GM12878 (cell line): ENCODE measurements around the gene SEMA5A. TPM values are rescaled to one million over a fixed set of nuclear protein-coding genes. Genes with fewer than 3 reads are reported as not detected.

Source experiments
- ATAC-seq: fragments of 200-7000 bp; cut with Tn5 transposase; 3 replicates; pipeline ENCODE4 v1.9.1; 2020; ENCODE audit warnings: mild to moderate bottlenecking, moderate library complexity
- BruUV-seq: library from RNA; stranded (reverse); fragments of 400-500 nt; replicated peaks from 2 replicates; lab custom pipeline; 2021; lab: Mats Ljungman, UMichigan
- CTCF ChIA-PET: fragments of 300-600 bp; sonication (Branson Sonifier 250); formaldehyde crosslinking; extraction: SDS; loops from one replicate; lab custom pipeline; 2021; ENCODE audit warnings: inconsistent platforms; lab: Yijun Ruan, JAX
- POLR2A ChIA-PET: fragments of 350-600 bp; formaldehyde crosslinking; extraction: SDS; loops from one replicate; lab custom pipeline; 2021; ENCODE audit warnings: inconsistent platforms; lab: Charles Lee
- RAD21 ChIA-PET: fragments of 300-600 bp; sonication (Branson Sonifier 250); formaldehyde crosslinking; loops from one replicate; lab custom pipeline; 2023; ENCODE audit warnings: antibody characterized with exemption; ENCODE audit not compliant: unreplicated experiment; lab: Charles Lee
- SMC1A ChIA-PET: fragments of 300-600 bp; sonication (Branson Sonifier 250); formaldehyde crosslinking; loops from one replicate; lab custom pipeline; 2023; ENCODE audit not compliant: unreplicated experiment, uncharacterized antibody; lab: Charles Lee
- DNase-seq: peaks from one replicate; pipeline ENCODE4 v3.0.0-alpha.2; 2011; ENCODE audit warnings: low read depth, low spot score
- FAIRE-seq: peaks from 3 replicates; lab custom pipeline; 2011; peaks lifted over from hg19 to GRCh38; lab: Jason Lieb, UNC
- H2AFZ ChIP-seq: 2 replicates; pipeline ENCODE4 v1.6.0; 2011; ENCODE audit warnings: low read depth, low read length, control low read depth; ENCODE audit not compliant: control insufficient read depth
- H3K27ac ChIP-seq: 2 replicates; pipeline ENCODE4 v1.5.1; 2011; ENCODE audit warnings: control low read depth; ENCODE audit not compliant: control insufficient read depth, insufficient read depth
- H3K27me3 ChIP-seq, 2 experiments: replicated peaks in 1 of 2; 2 replicates each; pipeline versions ENCODE4 v1.6.0 to v1.6.1; 2011; ENCODE audit warnings: low read length in 1 of 2; ENCODE audit not compliant: control insufficient read depth in 2 of 2, insufficient read depth in 2 of 2
- H3K36me3 ChIP-seq, 2 experiments: 2 replicates each; pipeline ENCODE4 v1.5.1; 2011; ENCODE audit warnings: low read length in 1 of 2; ENCODE audit not compliant: control insufficient read depth in 2 of 2, insufficient read depth in 2 of 2
- H3K4me1 ChIP-seq: 2 replicates; pipeline ENCODE4 v1.6.1; 2011; ENCODE audit warnings: mild to moderate bottlenecking, low read length, moderate library complexity, mixed read lengths; ENCODE audit not compliant: control insufficient read depth, insufficient read depth
- H3K4me2 ChIP-seq: 2 replicates; pipeline ENCODE4 v1.6.0; 2011; ENCODE audit warnings: control low read depth; ENCODE audit not compliant: control insufficient read depth, insufficient read depth
- H3K4me3 ChIP-seq: fragments of 200-600 bp; sonication (generic); 2 replicates; pipeline ENCODE4 v1.5.1; 2016
- H3K79me2 ChIP-seq: 2 replicates; pipeline ENCODE4 v1.6.0; 2011; ENCODE audit warnings: low read length; ENCODE audit not compliant: control insufficient read depth, insufficient read depth
- H3K9ac ChIP-seq: 2 replicates; pipeline ENCODE4 v1.8.0; 2011; ENCODE audit warnings: low read length, control low read depth, mixed read lengths; ENCODE audit not compliant: control insufficient read depth, insufficient read depth
- H3K9me3 ChIP-seq: replicated peaks from 3 replicates; pipeline ENCODE4 v1.5.1; 2011; ENCODE audit warnings: mild to moderate bottlenecking, low read length; ENCODE audit not compliant: control insufficient read depth, insufficient read depth
- H4K20me1 ChIP-seq: 2 replicates; pipeline ENCODE4 v1.6.0; 2011; ENCODE audit not compliant: control insufficient read depth, insufficient read depth
- BHLHE40 ChIP-seq, 2 experiments: fragments of 450-650 bp in 1 of 2; IDR thresholded peaks; 2 replicates each; pipeline ENCODE4 v1.6.1; 2011 to 2017; ENCODE audit warnings: low read depth in 2 of 2, borderline replicate concordance in 1 of 2, improper control_type of control experiment in 1 of 2, low read length in 1 of 2, mild to moderate bottlenecking in 1 of 2
- EZH2 ChIP-seq: IDR thresholded peaks from 2 replicates; pipeline ENCODE4 v1.6.1; 2012; ENCODE audit warnings: low read depth, mild to moderate bottlenecking, control low read depth, inconsistent platforms, low read length, borderline replicate concordance; ENCODE audit not compliant: control insufficient read depth
- FOS ChIP-seq: IDR thresholded peaks from 3 replicates; pipeline ENCODE4 v1.6.1; 2011; ENCODE audit warnings: borderline replicate concordance; ENCODE audit not compliant: insufficient read length; ENCODE audit errors: extremely low read depth
- IKZF1 ChIP-seq: fragments of 450-650 bp; conservative IDR thresholded peaks from 2 replicates; pipeline ENCODE4 v1.6.1; 2017; ENCODE audit warnings: antibody characterized with exemption, mild to moderate bottlenecking
- JUND ChIP-seq: IDR thresholded peaks from 2 replicates; pipeline ENCODE4 v1.6.1; 2012; ENCODE audit warnings: low read depth, mild to moderate bottlenecking, low read length, improper control_type of control experiment, moderate library complexity
- NFXL1 ChIP-seq: fragments of 450-650 bp; IDR thresholded peaks from 2 replicates; pipeline ENCODE4 v1.6.1; 2017; ENCODE audit warnings: antibody characterized with exemption, mild to moderate bottlenecking, borderline replicate concordance
- RAD21 ChIP-seq: IDR thresholded peaks from 2 replicates; pipeline ENCODE4 v1.6.1; 2011; ENCODE audit warnings: mild to moderate bottlenecking, low read depth, low read length, moderate library complexity; ENCODE audit not compliant: insufficient read depth
- WRNIP1 ChIP-seq: IDR thresholded peaks from 2 replicates; pipeline ENCODE4 v1.6.1; 2011; ENCODE audit warnings: low read depth, low read length, improper control_type of control experiment, borderline replicate concordance
- ZNF207 ChIP-seq: fragments of 450-650 bp; IDR thresholded peaks from 2 replicates; pipeline ENCODE4 v1.6.1; 2014; ENCODE audit warnings: antibody characterized with exemption, mild to moderate bottlenecking, borderline replicate concordance
- ZNF24 ChIP-seq: fragments of 450-650 bp; IDR thresholded peaks from 2 replicates; pipeline ENCODE4 v1.6.1; 2017; ENCODE audit warnings: antibody characterized with exemption, mild to moderate bottlenecking
- in situ Hi-C: fragments of 300-500 bp; cut with MboI; formaldehyde crosslinking; loops from 9 replicates; pipeline ENCODE4 v1.14.3; 2018; ENCODE audit warnings: mixed read lengths
- intact Hi-C: fragments of 100-400 bp; cut with micrococcal nuclease; formaldehyde crosslinking; loops from one replicate; pipeline ENCODE4 v1.14.2; 2022; ENCODE audit not compliant: unreplicated experiment
- polyA plus RNA-seq, 11 experiments: library from polyadenylated mRNA; depleted of rRNA in 4 of 11; unstranded in 6 of 11; stranded (reverse) in 5 of 11; fragments of >200 nt; fragmentation: Nextera tagmentation in 4 of 11; fragmentation: Illumina TruSeq in 1 of 11; extraction: Ambion mirVana in 4 of 11; extraction: Trizol in 1 of 11; gene quantifications; 1 replicate in 1 of 11; 2 replicates in 10 of 11; pipeline versions ENCODE4 v1.2.1 to v1.2.3, GENCODE V29; 2011 to 2016; ENCODE audit warnings: inconsistent platforms in 2 of 11, missing spikeins in 2 of 11, low read depth in 1 of 11
- total RNA-seq, 4 experiments: library from RNA; depleted of rRNA in 3 of 4; stranded (reverse); fragments of >200 nt in 3 of 4; fragmentation: Illumina TruSeq in 1 of 4; extraction: Trizol in 1 of 4; gene quantifications; 2 replicates each; pipeline versions ENCODE4 v1.2.1 to v1.2.3, GENCODE V29; 2013 to 2021

Gene SEMA5A
- total and polyA plus RNA-seq, 10 of the 15 experiments (the other 5 are each of a cell fraction or from before 2014, with no cell fraction given) = 0.03 to 2.4 (median 0.09) TPM; not detected in 1

DNA sequence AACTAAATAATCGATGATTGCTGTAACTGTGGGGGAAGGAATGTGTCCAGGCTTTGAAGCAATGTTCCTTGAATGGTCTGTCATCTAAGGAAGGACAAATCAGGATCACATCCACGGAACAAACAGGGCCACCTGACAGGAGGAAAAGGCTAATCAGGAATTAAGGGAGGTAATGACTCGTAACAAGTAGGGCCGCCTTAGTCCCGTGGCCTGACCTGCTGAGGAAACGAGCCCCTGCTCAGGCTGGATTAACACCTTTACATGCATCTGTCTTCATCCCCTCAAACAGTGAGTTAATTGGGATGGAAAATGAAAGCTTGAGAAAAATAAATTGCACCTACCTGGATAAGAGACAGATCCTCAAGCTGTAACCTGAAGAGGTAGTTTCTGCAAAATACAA is 227.8 kb downstream of the SEMA5A start (continued):
- no peak for TF ChIP-seq NFXL1
- no peak for TF ChIP-seq IKZF1
- TF ChIP-seq RAD21 = no peak
- no peak for TF ChIP-seq EZH2

DNA sequence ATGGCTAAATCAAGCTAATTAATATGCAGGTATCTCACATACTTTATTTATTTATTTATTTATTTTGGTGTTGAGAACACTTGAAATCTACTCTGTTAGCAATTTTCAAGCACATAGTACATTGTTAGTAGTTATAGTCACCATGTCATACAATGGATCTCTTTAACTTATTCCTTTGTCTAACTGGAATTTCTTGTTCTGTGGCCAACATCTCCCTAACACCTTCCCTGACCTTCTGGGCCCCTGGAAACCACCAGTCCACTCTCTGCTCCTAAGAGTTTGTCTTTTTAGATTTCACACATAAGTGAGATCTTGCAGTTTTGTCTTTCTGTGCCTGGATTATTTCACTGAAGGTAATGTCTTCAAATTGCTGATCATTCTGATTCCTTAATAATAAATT is 229.1 kb downstream of the SEMA5A start:
- Histone ChIP-seq H3K79me2 (no peaks in the 10 kb centered on the region), H2AFZ (no peak overlapping the region), H3K4me1 (no peaks in the 10 kb centered on the region), H3K9ac (no peak overlapping the region), H3K27ac (no peak overlapping the region), H3K4me3 (no peak overlapping the region), H3K9me3 (no peaks in the 10 kb centered on the region), H3K36me3 (no peaks in the 10 kb centered on the region), H3K4me2 (no peak overlapping the region), H4K20me1 (no peaks in the 10 kb centered on the region), H3K27me3 (no peaks in the 10 kb centered on the region)
- ChIA-PET SMC1A (no interaction called here), RAD21 (no interaction called here), CTCF (no interaction called here), POLR2A (no interaction called here)
- ATAC-seq (no peak), FAIRE-seq (no peak), DNase-seq (no peak)
- intact Hi-C loops (no loop called here), in situ Hi-C loops (no loop called here)
- no TSS peak for BruUV-seq
- TF ChIP-seq JUND (no peak), FOS (no peak), ZNF207 (no peak), WRNIP1 (no peak), ZNF24 (no peak), BHLHE40 (IDR thresholded peaks at IDR 0.05; ENCODE audit: borderline replicate concordance in 1 of 2, low read depth in 2 of 2, low read length in 1 of 2) (no peak)
